Left renal cortex interstitium (tissue), 4 donors: Measurements from ENCODE around the gene GSTM5. TPM values are rescaled to one million over a fixed set of nuclear protein-coding genes. Genes with fewer than 3 reads are reported as not detected.
"Not testable (repeated sequence)": the region's sequence is repeated elsewhere in the genome, so short reads cannot be mapped to it uniquely, and the experiment has no call there.

ENCODE experiments used
- DNase-seq, 4 donors: peaks; one replicate each; pipeline ENCODE4 v3.0.0-alpha.2; 2013; ENCODE audit warnings: low read depth in 4 of 4, low spot score in 2 of 4, missing footprints in 1 of 4
- polyA plus RNA-seq, 4 donors: library from polyadenylated mRNA; unstranded; fragments of 120-200 nt; gene quantifications; one replicate each; pipeline ENCODE4 v1.2.1, GENCODE V29; 2013; ENCODE audit not compliant: insufficient read length in 4 of 4

Gene GSTM5
- polyA plus RNA-seq, 4 donors = 34.2 to 55.5 (median 39.7) TPM

DNA sequence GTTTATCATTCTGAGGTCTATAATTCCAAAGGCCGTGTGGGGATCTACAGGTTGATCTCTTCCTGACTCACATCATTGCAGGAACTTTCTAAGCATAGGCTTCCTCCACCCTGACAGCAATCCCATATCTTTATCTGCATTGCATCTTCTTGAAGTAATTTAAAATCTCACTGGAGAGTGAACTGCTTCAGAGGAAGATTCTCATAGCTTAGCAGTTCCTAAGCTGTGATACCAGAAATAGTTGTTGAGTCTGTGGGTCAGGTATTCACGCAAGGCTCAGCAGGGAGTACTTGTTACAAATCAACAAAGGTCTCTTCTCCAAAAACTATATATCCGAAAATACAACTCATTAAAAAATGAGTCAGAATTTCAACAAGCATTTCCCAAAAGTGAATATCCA lies 16.9 kb upstream of the GSTM5 start:
- not testable (repeated sequence) for DNase-seq

DNA sequence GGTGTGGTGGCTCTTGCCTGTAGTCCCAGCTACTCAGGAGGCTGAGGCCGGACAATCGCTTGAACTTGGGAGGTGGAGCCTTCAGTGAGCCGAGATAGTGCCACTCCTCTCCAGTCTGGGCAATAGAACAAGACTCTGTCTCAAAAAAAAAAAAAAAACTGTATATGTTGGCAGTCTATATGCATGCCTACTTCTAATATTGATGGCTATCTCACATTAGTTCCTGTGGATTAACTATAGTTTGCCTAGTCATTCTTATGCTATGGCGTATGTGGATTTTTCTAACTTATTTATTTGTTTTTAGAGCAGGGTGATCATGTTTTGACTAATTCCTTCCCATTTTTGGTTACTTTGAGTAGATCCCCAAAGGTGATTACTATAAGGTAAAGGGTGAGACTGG lies 15.0 kb upstream of the GSTM5 start:
- DNase-seq = no peak

DNA sequence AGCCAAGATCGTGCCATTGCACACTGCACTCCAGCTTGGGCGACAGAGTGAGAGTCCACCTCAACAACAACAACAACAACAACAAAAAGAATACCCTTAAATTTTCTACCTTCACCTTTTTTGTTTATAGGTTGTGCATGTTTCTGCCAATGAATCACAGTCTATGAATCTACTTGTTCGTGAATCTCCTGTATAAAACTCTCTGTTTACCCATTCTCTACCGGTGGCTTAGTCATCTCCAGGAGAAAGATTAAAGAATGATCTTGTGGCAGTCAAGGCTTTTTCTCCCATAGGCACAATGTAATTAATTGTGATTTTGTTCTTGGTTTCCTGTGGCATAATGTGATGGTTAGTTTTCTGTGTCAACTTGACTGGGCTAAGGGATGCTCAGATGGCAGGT lies 14.2 kb upstream of the GSTM5 start:
- not testable (repeated sequence) for DNase-seq

DNA sequence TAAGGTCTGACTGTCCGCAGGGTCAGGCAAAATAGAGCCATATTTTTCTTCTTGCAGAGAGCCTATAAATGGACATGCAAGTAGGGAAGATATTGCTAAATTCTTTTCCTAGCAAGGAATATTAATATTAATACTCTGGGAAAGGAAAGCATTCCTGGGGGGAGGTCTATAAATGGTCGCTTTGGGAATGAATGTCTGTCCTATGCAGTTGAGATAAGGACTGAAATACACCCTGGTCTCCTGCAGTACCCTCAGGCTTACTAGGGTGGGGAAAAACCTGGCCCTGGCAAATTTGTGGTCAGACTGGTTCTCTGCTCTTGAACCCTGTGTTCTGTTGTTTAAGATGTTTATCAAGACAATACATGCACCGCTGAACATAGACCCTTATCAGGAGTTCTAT lies 9.1 kb upstream of the GSTM5 start:
- not testable (repeated sequence) for DNase-seq

DNA sequence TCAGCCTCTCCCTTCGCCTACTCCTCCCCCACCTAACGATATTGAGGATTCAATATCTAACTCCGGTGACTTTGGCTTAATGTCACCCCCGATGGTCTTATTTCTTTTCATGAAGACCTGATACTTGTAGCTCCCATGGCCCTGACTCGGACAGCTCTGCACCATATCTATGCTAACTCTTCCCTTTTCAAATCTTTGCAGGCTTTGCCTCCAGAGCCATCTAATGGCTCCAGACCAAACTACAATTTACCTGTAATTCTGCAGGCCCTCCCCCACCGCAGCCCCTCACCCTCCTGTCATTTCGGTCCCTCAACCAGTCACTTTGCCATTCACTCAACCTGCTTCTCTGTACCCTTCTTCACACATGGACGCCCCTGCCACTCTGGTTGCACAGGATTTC lies 7.9 kb upstream of the GSTM5 start:
- no peak for DNase-seq

DNA sequence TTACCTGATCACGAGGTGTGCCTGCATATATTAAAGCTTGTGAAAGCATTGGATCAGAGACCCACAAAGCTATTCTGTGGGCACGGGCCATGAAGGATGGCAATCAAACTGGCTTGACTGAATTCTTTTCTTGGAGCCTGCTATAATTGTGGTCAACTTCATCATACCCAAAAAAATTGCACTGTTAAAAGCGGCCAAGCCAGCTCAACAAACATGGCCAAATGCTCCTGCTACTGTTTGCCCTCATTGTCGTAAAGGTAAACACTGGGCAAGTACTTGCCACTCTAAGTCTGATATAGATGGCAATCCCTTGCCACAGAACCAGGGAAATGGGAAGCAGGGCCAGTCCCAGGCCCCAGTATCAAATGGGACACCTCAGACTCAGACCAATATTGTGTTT lies 6.6 kb upstream of the GSTM5 start:
- no peak for DNase-seq

DNA sequence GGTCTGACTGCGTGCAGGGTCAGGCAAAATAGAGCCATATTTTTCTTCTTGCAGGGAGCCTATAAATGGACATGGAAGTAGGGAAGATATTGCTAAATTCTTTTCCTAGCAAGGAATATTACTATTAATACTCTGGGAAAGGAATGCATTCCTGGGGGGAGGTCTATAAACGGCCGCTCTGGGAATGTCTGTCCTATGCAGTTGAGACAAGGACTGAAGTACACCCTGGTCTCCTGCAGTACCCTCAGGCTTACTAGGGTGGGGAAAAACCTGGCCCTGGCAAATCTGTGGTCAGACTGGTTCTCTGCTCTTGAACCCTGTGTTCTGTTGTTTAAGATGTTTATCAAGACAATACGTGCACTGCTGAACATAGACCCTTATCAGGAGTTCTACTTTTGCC lies 3.1 kb upstream of the GSTM5 start:
- DNase-seq = not testable (repeated sequence)

DNA sequence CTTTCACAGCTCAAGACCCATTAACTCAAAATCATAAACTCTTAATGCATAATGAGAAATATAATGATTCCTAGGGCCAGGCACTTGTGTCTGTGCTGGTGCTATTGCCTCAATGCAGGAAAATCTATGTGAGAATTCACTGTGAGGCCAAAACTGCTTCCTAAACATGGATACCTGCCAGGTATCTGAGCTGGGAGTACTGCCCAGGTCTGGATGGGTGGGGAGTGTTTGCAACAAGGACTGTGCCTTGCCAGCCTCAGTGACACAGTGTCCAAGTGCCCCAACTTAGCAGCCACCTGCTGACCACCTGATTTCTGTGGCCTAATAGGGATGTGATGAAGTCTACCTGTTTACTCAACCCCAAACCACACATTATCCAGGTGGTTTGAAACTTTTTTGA lies 2.2 kb upstream of the GSTM5 start:
- not testable (repeated sequence) for DNase-seq

DNA sequence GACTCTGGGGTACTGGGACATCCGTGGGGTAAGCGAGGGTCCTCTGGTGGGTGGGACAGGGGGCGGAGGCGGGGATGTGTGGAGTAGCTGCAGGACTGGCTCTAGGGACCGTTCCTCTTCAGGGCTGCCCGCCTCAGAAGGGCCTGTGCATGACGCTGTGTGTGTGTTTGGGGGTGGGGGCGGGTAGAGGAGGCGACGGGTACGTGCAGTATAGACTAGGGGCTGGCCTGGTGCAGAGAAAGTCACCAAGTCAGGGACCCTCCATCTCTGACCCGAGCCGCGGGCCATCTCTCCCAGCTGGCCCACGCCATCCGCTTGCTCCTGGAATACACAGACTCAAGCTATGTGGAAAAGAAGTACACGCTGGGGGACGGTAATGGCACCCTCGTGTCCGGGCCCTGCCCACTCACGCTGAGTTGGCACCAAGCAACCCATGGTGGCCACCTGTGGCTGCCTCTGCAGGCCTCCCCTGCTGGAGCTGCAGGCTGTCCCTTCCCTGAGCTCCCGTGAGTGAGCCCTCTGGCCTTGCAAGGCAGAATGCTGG lies 342 bp downstream of the GSTM5 start:
- no peak for DNase-seq

DNA sequence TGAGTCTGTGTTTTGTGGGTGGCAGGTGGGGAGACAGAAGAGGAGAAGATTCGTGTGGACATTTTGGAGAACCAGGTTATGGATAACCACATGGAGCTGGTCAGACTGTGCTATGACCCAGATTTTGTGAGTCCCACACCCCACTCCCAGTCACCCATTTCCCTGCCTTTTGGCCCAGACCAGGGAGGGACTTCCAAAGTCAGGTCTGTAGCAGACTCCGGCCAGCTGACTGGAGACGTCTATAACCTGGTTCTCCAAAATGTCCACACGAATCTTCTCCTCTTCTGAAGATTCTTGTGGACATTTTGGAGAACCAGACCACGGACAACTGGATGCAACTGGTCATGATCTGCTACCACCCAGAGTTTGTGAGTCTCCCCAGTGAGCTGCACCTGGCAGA lies 1.6 kb downstream of the GSTM5 start:
- no peak for DNase-seq

DNA sequence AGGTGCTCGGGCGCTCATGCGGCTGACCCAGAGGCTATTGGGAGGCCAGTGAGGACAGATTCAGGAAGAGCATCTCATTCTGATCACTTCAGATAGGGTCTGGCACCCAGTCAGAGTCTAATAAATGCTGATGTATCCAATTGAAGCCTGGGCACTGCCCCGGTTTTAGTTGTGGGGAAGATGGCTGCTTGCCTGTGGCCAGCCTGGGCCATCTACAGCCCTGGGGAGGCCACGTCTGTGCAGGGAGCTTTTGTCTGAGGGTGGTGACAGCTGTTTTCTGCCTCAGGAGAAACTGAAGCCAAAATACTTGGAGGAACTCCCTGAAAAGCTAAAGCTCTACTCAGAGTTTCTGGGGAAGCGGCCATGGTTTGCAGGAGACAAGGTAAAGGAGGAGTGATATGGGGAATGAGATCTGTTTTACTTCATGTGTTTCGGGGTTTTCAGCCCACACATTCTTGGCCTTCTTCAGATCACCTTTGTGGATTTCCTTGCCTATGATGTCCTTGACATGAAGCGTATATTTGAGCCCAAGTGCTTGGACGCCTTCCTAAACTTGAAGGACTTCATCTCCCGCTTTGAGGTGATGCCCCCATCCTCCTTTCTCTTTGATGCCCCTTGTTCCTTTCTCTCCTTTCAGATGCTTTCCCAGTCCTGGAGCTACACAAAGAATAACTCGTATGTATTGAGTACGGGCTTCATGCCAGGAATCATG lies 2.8 kb downstream of the GSTM5 start:
- DNase-seq = no peak

DNA sequence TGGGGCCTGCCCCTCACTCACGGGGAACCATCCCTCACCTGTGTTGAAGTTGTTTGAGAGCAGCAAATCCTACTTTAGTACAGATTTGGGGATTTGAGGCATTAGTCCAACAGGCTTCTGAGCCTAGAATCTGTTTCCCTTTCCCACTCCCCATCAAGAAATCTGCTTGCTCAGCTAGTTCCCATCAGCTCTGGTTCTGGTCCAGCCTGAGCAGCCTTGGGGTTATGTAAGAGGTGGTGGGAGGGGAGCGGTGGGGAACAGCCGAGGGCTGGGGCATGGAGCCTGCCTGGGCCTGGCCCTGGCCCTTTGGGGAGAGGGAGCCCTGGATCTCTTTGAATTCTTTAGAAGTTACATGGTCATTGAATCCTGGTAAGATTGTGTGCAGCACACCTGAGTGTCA lies 4.1 kb downstream of the GSTM5 start:
- no peak for DNase-seq

DNA sequence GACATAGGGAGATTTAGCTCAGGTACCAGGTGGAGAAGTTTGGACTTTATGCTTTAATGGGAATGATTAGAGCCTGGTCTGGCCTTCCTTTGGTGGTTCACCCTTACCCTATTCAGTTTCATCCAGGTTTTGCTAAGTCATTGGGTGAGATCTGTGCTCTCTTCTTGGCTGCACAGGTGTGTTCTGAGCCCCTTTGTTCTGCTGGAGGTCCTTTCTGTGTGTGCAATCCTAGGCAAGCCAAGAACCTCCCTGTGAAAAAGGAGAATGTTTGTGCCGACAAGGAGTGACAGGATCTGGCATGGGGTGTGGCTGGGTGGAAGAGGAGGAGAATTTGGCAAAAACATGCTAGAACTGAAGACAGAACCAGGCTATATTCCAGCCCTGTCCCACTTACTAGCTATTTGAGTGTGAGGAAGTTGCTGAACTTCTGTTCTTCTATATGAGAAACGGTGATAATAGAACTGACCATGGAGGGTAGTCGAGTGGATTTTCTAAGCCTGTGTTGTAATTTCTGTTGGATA lies 4.6 kb downstream of the GSTM5 start:
- no peak for DNase-seq

DNA sequence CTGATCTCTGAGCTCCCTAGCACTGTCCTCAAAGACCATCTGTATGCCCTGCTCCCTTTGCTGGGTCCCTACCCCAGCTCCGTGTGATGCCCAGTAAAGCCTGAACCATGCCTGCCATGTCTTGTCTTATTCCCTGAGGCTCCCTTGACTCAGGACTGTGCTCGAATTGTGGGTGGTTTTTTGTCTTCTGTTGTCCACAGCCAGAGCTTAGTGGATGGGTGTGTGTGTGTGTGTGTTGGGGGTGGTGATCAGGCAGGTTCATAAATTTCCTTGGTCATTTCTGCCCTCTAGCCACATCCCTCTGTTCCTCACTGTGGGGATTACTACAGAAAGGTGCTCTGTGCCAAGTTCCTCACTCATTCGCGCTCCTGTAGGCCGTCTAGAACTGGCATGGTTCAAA lies 5.7 kb downstream of the GSTM5 start:
- no peak for DNase-seq

DNA sequence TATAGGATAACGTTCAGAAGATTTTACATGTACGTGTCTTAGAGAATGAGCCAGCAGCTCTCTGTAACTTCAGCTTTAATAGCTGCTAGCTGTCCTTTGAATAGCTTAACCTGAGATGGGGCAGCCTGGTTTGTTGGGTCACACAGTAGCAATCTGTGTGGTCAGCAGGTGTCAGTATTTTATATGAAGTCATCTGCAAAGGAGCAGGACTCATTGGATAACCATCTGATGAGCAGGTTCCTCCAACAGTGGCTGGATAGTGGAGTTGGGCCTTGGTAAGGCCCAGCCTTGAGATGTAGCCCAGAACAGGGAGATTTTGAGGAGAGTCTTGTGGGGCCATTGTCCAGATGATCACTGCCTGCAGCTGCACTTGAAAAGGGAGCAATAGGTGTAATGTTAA lies 6.4 kb downstream of the GSTM5 start:
- DNase-seq = no peak

DNA sequence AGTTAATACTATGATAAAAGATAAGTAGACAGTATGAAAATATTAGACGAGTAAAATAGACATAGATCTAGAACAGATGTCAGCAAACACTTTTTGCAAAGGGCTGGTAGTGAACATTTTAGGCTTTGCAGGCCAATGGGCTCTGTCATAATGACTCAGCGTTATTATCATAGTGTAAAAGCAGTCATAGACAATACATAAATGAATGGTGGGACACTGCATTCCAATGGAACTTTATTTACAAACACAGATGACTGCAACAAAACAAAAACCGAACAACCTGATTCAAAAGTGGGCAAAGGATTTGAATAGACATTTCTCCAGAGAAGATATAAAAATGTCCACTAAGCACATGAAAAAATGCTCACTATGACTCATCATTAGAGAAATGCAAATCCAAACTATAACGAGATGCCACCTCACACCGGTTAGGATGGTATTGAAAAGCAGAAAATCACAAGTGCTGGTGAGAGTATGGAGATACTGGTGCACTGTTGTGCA lies 7.3 kb downstream of the GSTM5 start:
- DNase-seq = no peak

DNA sequence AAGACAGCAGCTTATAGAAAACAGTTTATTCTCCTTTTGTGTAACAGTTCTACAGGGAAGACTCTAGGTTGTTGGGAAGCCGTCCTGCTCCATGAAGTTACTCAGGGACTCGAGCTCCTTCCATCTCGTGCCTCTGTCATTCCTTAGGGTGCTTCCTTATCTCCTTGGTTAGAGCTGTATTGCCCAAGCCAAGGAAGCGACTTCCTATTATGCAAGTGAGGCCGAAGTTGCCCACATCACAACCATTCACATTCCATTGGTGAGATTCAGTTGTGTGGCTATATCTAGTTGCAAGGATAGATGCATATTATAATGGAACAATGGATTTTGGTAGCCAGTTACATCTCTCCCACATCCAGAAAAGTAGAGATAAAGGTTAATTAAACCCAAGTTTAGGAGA lies 9.0 kb downstream of the GSTM5 start:
- no peak for DNase-seq

DNA sequence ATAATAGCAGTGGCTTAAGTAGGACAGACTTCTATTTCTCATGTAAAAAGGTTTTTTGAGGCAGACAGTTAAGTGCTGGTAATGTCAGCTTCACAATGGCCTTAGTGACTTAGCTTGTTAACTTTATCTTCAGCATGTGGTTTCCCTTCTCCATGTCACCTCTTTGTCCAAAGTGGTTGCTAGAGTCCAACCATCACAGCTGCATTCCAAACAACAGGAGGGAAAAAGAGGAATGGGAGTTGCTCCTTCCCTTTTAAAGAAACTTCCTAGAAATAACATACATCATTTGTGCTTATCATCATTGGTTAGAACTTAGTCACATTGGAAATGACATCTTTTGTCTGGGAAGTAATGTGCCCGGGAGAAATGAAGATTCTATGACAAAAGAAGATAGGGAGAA lies 9.9 kb downstream of the GSTM5 start:
- no peak for DNase-seq

DNA sequence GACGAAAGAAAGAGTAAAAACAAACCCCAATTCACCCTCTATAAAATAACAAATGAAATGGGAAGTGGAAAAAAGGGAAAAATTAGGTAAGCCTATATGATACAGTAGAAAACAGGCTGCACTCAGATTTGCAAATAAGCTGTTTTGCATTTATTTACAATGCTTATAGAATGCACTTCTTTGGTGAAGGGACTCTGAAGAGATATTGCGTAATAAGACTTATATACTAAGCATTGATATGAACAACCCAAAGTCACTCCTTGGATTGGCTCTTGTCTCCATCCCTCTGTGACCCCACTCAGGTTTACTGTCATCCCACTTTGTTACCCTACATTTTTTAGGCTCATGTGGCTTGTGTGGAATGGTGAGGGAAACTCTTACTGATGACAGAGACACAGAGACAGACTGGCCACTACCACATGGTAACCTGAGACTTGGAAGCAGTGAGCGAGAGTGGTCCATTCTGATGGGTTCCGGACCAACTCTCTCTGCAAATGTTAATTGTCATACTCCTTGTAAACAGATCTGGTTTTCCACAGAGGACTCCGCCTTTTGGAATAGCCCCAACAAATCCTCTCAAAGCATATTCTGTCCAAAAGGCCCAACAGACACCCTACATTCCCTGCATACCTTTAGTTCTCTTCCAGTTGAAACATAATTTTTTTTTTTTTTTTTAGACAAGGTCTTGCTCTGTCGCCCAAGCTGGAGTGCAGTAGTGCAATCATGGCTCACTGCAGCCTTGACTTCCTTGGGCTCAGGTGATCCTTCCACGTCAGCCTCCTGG lies 11.0 kb downstream of the GSTM5 start:
- no peak for DNase-seq

DNA sequence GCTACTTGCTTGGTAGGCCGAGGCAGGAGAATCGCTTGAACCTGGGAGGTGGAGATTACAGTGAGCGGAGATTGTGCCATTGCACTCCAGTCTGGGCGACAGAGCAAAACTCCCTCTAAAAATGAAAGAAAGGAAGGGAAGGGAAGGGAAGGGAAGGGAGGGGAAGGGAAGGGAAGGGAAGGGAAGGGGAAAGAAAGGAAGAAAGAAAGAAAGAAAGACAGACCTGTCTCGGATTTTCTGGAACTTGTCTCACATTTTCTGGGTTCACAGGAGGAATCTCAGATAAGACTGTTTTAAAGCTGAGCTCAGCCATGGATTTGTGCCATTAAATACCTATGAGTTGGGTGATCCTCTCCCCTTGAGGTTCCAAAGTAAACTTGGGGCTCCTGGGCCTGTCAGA lies 12.9 kb downstream of the GSTM5 start:
- no peak for DNase-seq

DNA sequence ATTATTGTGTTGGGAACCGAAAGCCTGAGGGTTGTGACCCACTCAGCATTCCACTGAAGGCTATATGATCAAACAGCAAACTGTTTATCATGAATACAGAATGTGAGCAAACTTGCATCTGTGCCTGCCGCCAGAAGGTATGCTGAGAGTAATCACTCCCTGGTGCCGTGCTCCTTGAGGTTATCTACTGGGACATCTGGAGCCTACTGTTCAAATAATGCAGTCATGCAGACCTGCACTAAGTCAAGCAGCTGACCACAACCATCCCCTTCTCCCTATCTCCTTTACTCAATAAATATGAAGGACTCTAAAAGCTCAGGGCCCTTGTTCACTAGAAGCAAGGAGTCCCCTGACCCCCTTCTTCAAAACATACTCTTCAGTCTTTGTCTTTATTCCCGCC lies 13.5 kb downstream of the GSTM5 start:
- DNase-seq = no peak

DNA sequence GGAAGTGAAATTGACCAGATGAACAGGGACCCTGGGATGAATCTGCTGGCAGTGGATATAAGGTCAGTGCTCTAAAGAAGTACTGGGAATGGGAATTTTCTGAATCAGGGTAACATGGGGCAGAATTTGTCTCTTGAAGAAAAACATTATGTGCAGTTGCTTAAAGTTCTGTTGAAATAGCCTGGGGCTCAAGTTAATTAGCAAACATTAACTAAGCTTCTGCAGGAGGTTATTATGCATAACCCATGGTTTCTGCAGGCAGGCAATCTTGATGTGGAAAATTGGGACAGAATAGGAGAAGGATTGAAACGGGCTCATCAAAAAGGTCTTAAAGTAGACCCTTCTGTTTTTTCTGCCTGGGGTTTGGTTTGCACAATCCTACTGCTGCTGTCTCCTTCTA lies 14.0 kb downstream of the GSTM5 start:
- no peak for DNase-seq
